Stimulated activated CD4-positive, alpha-beta T cell treated with anti-CD3 and anti-CD28 coated beads, Interleukin-1b, Interleukin-23, amount 100 ng/mL, for 1 hour (primary cell): Measurements from ENCODE around the gene PKNOX2.

Experiments
- DNase-seq, 2 donors: peaks; one replicate each; pipeline ENCODE4 v3.0.0-alpha.2; 2020; ENCODE audit warnings: low read depth in 2 of 2

Gene PKNOX2

GRCh38 chr11:125379981-125380380 lies 215.4 kb downstream of the PKNOX2 start:
- no peak for DNase-seq

- DNase-seq, result no peak
These were observed 216.3 kb downstream of the PKNOX2 start for GRCh38 chr11:125380756-125381445.

GRCh38 chr11:125381499-125382044 lies 217.0 kb downstream of the PKNOX2 start:
- DNase-seq, result no peak

GRCh38 chr11:125382314-125382791 lies 217.8 kb downstream of the PKNOX2 start:
- DNase-seq, result no peak

GRCh38 chr11:125382822-125383221 lies 218.3 kb downstream of the PKNOX2 start:
- no peak for DNase-seq

GRCh38 chr11:125384825-125385224 lies 220.3 kb downstream of the PKNOX2 start:
- no peak for DNase-seq

- no peak for DNase-seq
These were observed 223.3 kb downstream of the PKNOX2 start for GRCh38 chr11:125387901-125388300.

- DNase-seq, result no peak
These were observed 224.1 kb downstream of the PKNOX2 start for GRCh38 chr11:125388611-125389010.

GRCh38 chr11:125389339-125390166 lies 225.0 kb downstream of the PKNOX2 start:
- DNase-seq, result no peak

GRCh38 chr11:125390946-125391345 lies 226.4 kb downstream of the PKNOX2 start:
- DNase-seq, result no peak

GRCh38 chr11:125393331-125393730 lies 228.8 kb downstream of the PKNOX2 start:
- no peak for DNase-seq

- DNase-seq, result no peak
These were observed 229.7 kb downstream of the PKNOX2 start for GRCh38 chr11:125394296-125394695.

- no peak for DNase-seq
These were observed 232.9 kb downstream of the PKNOX2 start for GRCh38 chr11:125397421-125397820.

GRCh38 chr11:125398475-125398874 lies 233.9 kb downstream of the PKNOX2 start:
- DNase-seq, result no peak

- no peak for DNase-seq
These were observed 234.6 kb downstream of the PKNOX2 start for GRCh38 chr11:125398994-125399640.

- DNase-seq, result no peak
These were observed 235.4 kb downstream of the PKNOX2 start for GRCh38 chr11:125399945-125400344.

GRCh38 chr11:125401235-125401634 lies 236.7 kb downstream of the PKNOX2 start:
- no peak for DNase-seq

GRCh38 chr11:125401746-125402145 lies 237.2 kb downstream of the PKNOX2 start:
- no peak for DNase-seq

- no peak for DNase-seq
These were observed 237.9 kb downstream of the PKNOX2 start for GRCh38 chr11:125402435-125402834.

GRCh38 chr11:125404157-125404810 lies 239.7 kb downstream of the PKNOX2 start:
- no peak for DNase-seq
